HEK293 (cell line): ENCODE data around the gene HMGN4.
A peak's percentile ranks its signal among the peaks of the same experiment; 100 is the strongest.

ENCODE experiments used
- GLIS1 ChIP-seq: fragments of 450-650 bp; formaldehyde crosslinking; IDR thresholded peaks from 2 replicates; pipeline ENCODE4 v1.5.1; 2016; ENCODE audit warnings: missing biosample characterization, missing genetic modification characterization
- KLF7 ChIP-seq: fragments of 450-650 bp; formaldehyde crosslinking; IDR thresholded peaks from 2 replicates; pipeline ENCODE4 v1.5.1; 2016; ENCODE audit warnings: missing biosample characterization, missing genetic modification characterization, borderline replicate concordance
- MYNN ChIP-seq: fragments of 450-650 bp; formaldehyde crosslinking; IDR thresholded peaks from 2 replicates; pipeline ENCODE4 v1.5.1; 2016; ENCODE audit warnings: missing biosample characterization, missing genetic modification characterization, borderline replicate concordance
- SP7 ChIP-seq: fragments of 450-650 bp; formaldehyde crosslinking; IDR thresholded peaks from 2 replicates; pipeline ENCODE4 v1.5.1; 2016; ENCODE audit warnings: missing biosample characterization, missing genetic modification characterization
- TCF7L2 ChIP-seq: IDR thresholded peaks from 2 replicates; pipeline ENCODE4 v1.6.1; 2011; ENCODE audit warnings: low read depth, mild to moderate bottlenecking, inconsistent platforms, low read length, moderate library complexity, borderline replicate concordance
- TRIM28 ChIP-seq: IDR thresholded peaks from 2 replicates; pipeline ENCODE4 v1.6.1; 2011; ENCODE audit warnings: low read length, control low read depth, borderline replicate concordance
- ZEB2 ChIP-seq: fragments of 450-650 bp; formaldehyde crosslinking; IDR thresholded peaks from 2 replicates; pipeline ENCODE4 v1.5.1; 2016; ENCODE audit warnings: missing biosample characterization, missing genetic modification characterization
- ZFHX2 ChIP-seq: fragments of 450-650 bp; formaldehyde crosslinking; conservative IDR thresholded peaks from 2 replicates; pipeline ENCODE4 v1.5.1; 2016; ENCODE audit warnings: missing biosample characterization, missing genetic modification characterization
- ZIC2 ChIP-seq: fragments of 450-650 bp; formaldehyde crosslinking; IDR thresholded peaks from 2 replicates; pipeline ENCODE4 v1.5.1; 2016; ENCODE audit warnings: missing biosample characterization, missing genetic modification characterization
- ZNF112 ChIP-seq: fragments of 450-650 bp; formaldehyde crosslinking; IDR thresholded peaks from 2 replicates; pipeline ENCODE4 v1.5.0; 2017; ENCODE audit warnings: missing biosample characterization, missing genetic modification characterization
- ZNF140 ChIP-seq: fragments of 450-650 bp; formaldehyde crosslinking; IDR thresholded peaks from 2 replicates; pipeline ENCODE4 v1.5.1; 2016; ENCODE audit warnings: missing biosample characterization, missing genetic modification characterization
- ZNF175 ChIP-seq: fragments of 450-650 bp; formaldehyde crosslinking; IDR thresholded peaks from 2 replicates; pipeline ENCODE4 v1.5.1; 2016; ENCODE audit warnings: missing biosample characterization, missing genetic modification characterization
- ZNF214 ChIP-seq: fragments of 450-650 bp; formaldehyde crosslinking; IDR thresholded peaks from 2 replicates; pipeline ENCODE4 v1.5.1; 2017; ENCODE audit warnings: missing biosample characterization, mild to moderate bottlenecking, missing genetic modification characterization, borderline replicate concordance
- ZNF302 ChIP-seq: fragments of 450-650 bp; formaldehyde crosslinking; IDR thresholded peaks from 2 replicates; pipeline ENCODE4 v1.5.1; 2016; ENCODE audit warnings: missing biosample characterization, missing genetic modification characterization, low read depth
- ZNF311 ChIP-seq: fragments of 450-650 bp; formaldehyde crosslinking; IDR thresholded peaks from 2 replicates; pipeline ENCODE4 v1.5.1; 2017; ENCODE audit warnings: missing biosample characterization, missing genetic modification characterization, borderline replicate concordance
- ZNF324 ChIP-seq: fragments of 450-650 bp; formaldehyde crosslinking; IDR thresholded peaks from 2 replicates; pipeline ENCODE4 v1.5.1; 2016; ENCODE audit warnings: missing biosample characterization, missing genetic modification characterization
- ZNF366 ChIP-seq: fragments of 450-650 bp; formaldehyde crosslinking; conservative IDR thresholded peaks from 2 replicates; pipeline ENCODE4 v1.5.1; 2016; ENCODE audit warnings: missing biosample characterization, missing genetic modification characterization
- ZNF37A ChIP-seq: fragments of 450-650 bp; IDR thresholded peaks from 2 replicates; pipeline ENCODE4 v1.5.1; 2018; ENCODE audit warnings: missing biosample characterization, missing genetic modification characterization
- ZNF48 ChIP-seq: fragments of 450-650 bp; formaldehyde crosslinking; IDR thresholded peaks from 2 replicates; pipeline ENCODE4 v1.5.1; 2016; ENCODE audit warnings: missing biosample characterization, missing genetic modification characterization
- ZNF621 ChIP-seq: fragments of 450-650 bp; formaldehyde crosslinking; IDR thresholded peaks from 2 replicates; pipeline ENCODE4 v1.5.1; 2017; ENCODE audit warnings: missing biosample characterization, missing genetic modification characterization
- ZNF623 ChIP-seq: fragments of 450-650 bp; formaldehyde crosslinking; IDR thresholded peaks from 2 replicates; pipeline ENCODE4 v1.5.1; 2016; ENCODE audit warnings: missing biosample characterization, missing genetic modification characterization
- ZNF629 ChIP-seq: fragments of 450-650 bp; formaldehyde crosslinking; IDR thresholded peaks from 2 replicates; pipeline ENCODE4 v1.5.1; 2017; ENCODE audit warnings: missing biosample characterization, missing genetic modification characterization
- ZNF747 ChIP-seq: fragments of 450-650 bp; formaldehyde crosslinking; IDR thresholded peaks from 2 replicates; pipeline ENCODE4 v1.5.1; 2016; ENCODE audit warnings: missing biosample characterization, missing genetic modification characterization
- ZNF792 ChIP-seq: fragments of 450-650 bp; formaldehyde crosslinking; IDR thresholded peaks from 2 replicates; pipeline ENCODE4 v1.5.1; 2016; ENCODE audit warnings: missing biosample characterization, missing genetic modification characterization
- TF ChIP-seq, protein P1 (sequence below): fragments of 450-650 bp; formaldehyde crosslinking; IDR thresholded peaks from 2 replicates; pipeline ENCODE4 v1.5.0; 2017; ENCODE audit warnings: missing biosample characterization, missing genetic modification characterization, borderline replicate concordance
- TF ChIP-seq, protein P2 (sequence below): fragments of 450-650 bp; formaldehyde crosslinking; IDR thresholded peaks from 2 replicates; pipeline ENCODE4 v1.5.1; 2017; ENCODE audit warnings: missing biosample characterization, missing genetic modification characterization
- TF ChIP-seq, protein P3 (sequence below): fragments of 450-650 bp; formaldehyde crosslinking; conservative IDR thresholded peaks from 2 replicates; pipeline ENCODE4 v1.5.1; 2016; ENCODE audit warnings: low read depth, missing biosample characterization, missing genetic modification characterization
- TF ChIP-seq, protein P4 (sequence below): fragments of 450-650 bp; formaldehyde crosslinking; IDR thresholded peaks from 2 replicates; pipeline ENCODE4 v1.5.1; 2016; ENCODE audit warnings: missing biosample characterization, missing genetic modification characterization
- TF ChIP-seq, protein P5 (sequence below): fragments of 450-650 bp; formaldehyde crosslinking; IDR thresholded peaks from 2 replicates; pipeline ENCODE4 v1.5.1; 2017; ENCODE audit warnings: missing biosample characterization, missing genetic modification characterization

The HMGN4 gene

DNA sequence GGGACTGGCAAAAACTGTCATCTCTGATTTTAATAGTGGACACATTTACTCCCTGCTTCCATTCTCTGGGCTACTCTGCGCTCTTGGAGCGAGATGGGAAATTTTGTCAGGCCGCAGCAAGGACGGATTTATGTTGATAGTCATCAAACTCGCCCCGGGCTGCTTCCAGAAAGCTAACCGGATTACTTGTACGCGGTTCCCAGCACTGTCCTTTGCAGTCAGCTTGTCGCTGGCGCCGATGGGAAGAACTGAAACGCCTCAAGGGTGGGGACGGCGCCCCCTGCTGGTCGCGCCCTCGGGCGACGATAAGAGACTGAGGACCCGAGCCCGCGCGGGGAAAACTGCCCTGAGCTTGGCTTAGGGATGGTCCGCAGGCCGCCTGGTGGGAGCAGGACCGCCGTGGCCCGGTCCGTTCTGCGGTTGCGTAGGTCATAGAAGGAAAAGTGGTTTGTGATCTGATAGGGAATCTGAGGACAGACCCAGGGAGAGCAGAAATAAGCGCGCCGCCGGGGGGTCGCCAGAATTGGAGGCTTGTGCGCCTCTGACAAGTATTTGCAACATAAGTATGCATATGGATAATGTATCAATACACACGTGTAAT lies 57.6 kb downstream of the HMGN4 start (continued):
- peak; percentile 68; the same call in 1 of the 2 replicates for TF ChIP-seq ZNF629
- no peak for TF ChIP-seq ZNF214 (tag by site-specific recombination)
- TF ChIP-seq, protein P1, sequence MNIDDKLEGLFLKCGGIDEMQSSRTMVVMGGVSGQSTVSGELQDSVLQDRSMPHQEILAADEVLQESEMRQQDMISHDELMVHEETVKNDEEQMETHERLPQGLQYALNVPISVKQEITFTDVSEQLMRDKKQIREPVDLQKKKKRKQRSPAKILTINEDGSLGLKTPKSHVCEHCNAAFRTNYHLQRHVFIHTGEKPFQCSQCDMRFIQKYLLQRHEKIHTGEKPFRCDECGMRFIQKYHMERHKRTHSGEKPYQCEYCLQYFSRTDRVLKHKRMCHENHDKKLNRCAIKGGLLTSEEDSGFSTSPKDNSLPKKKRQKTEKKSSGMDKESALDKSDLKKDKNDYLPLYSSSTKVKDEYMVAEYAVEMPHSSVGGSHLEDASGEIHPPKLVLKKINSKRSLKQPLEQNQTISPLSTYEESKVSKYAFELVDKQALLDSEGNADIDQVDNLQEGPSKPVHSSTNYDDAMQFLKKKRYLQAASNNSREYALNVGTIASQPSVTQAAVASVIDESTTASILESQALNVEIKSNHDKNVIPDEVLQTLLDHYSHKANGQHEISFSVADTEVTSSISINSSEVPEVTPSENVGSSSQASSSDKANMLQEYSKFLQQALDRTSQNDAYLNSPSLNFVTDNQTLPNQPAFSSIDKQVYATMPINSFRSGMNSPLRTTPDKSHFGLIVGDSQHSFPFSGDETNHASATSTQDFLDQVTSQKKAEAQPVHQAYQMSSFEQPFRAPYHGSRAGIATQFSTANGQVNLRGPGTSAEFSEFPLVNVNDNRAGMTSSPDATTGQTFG (tag by site-specific recombination): no peak
- TF ChIP-seq SP7: peak; percentile 59
- TF ChIP-seq KLF7 (tag by site-specific recombination): no peak
- TF ChIP-seq ZNF302 (tag by site-specific recombination): no peak
- no peak for TF ChIP-seq ZNF311 (tag by site-specific recombination)
- no peak for TF ChIP-seq ZNF175
- no peak for TF ChIP-seq ZNF112
- TF ChIP-seq ZFHX2 (tag by site-specific recombination): no peak
- TF ChIP-seq ZNF48 (tag by site-specific recombination): no peak
- peak; percentile 30 for TF ChIP-seq ZNF324 (tag by site-specific recombination)
- TF ChIP-seq, protein P2, sequence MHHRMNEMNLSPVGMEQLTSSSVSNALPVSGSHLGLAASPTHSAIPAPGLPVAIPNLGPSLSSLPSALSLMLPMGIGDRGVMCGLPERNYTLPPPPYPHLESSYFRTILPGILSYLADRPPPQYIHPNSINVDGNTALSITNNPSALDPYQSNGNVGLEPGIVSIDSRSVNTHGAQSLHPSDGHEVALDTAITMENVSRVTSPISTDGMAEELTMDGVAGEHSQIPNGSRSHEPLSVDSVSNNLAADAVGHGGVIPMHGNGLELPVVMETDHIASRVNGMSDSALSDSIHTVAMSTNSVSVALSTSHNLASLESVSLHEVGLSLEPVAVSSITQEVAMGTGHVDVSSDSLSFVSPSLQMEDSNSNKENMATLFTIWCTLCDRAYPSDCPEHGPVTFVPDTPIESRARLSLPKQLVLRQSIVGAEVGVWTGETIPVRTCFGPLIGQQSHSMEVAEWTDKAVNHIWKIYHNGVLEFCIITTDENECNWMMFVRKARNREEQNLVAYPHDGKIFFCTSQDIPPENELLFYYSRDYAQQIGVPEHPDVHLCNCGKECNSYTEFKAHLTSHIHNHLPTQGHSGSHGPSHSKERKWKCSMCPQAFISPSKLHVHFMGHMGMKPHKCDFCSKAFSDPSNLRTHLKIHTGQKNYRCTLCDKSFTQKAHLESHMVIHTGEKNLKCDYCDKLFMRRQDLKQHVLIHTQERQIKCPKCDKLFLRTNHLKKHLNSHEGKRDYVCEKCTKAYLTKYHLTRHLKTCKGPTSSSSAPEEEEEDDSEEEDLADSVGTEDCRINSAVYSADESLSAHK (tag by site-specific recombination): 0 out of 2 replicates have a peak, but pooled peaks have one; percentile 52
- 0 out of 2 replicates have a peak, but pooled peaks have one; percentile 38 for TF ChIP-seq ZIC2 (tag by site-specific recombination)
- TF ChIP-seq, protein P3, sequence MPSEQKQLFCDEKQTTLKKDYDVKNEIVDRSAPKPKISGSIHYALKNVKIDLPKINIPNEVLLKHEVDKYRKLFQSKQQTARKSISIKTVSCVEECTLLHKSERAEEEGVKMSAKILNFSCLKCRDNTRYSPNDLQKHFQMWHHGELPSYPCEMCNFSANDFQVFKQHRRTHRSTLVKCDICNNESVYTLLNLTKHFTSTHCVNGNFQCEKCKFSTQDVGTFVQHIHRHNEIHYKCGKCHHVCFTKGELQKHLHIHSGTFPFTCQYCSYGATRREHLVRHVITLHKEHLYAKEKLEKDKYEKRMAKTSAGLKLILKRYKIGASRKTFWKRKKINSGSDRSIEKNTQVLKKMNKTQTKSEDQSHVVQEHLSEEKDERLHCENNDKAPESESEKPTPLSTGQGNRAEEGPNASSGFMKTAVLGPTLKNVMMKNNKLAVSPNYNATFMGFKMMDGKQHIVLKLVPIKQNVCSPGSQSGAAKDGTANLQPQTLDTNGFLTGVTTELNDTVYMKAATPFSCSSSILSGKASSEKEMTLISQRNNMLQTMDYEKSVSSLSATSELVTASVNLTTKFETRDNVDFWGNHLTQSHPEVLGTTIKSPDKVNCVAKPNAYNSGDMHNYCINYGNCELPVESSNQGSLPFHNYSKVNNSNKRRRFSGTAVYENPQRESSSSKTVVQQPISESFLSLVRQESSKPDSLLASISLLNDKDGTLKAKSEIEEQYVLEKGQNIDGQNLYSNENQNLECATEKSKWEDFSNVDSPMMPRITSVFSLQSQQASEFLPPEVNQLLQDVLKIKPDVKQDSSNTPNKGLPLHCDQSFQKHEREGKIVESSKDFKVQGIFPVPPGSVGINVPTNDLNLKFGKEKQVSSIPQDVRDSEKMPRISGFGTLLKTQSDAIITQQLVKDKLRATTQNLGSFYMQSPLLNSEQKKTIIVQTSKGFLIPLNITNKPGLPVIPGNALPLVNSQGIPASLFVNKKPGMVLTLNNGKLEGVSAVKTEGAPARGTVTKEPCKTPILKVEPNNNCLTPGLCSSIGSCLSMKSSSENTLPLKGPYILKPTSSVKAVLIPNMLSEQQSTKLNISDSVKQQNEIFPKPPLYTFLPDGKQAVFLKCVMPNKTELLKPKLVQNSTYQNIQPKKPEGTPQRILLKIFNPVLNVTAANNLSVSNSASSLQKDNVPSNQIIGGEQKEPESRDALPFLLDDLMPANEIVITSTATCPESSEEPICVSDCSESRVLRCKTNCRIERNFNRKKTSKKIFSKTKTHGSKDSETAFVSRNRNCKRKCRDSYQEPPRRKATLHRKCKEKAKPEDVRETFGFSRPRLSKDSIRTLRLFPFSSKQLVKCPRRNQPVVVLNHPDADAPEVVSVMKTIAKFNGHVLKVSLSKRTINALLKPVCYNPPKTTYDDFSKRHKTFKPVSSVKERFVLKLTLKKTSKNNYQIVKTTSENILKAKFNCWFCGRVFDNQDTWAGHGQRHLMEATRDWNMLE (tag by site-specific recombination): 0 out of 2 replicates have a peak, but pooled peaks have one; percentile 4
- TF ChIP-seq MYNN (tag by site-specific recombination): no peak
- peak; percentile 55 for TF ChIP-seq GLIS1 (tag by site-specific recombination)
- no peak for TF ChIP-seq ZNF792 (tag by site-specific recombination)
- no peak for TF ChIP-seq ZNF140 (tag by site-specific recombination)
- no peak; the same call in 1 of the 2 replicates for TF ChIP-seq ZNF623 (tag by site-specific recombination)
- no peak; the same call in 1 of the 2 replicates for TF ChIP-seq ZNF366
- TF ChIP-seq, protein P4, sequence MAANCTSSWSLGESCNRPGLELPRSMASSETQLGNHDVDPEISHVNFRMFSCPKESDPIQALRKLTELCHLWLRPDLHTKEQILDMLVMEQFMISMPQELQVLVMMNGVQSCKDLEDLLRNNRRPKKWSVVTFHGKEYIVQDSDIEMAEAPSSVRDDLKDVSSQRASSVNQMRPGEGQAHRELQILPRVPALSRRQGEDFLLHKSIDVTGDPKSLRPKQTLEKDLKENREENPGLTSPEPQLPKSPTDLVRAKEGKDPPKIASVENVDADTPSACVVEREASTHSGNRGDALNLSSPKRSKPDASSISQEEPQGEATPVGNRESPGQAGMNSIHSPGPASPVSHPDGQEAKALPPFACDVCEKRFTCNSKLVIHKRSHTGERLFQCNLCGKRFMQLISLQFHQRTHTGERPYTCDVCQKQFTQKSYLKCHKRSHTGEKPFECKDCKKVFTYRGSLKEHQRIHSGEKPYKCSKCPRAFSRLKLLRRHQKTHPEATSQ: no peak
- no peak for TF ChIP-seq ZNF37A (tag by site-specific recombination)
- no peak for TF ChIP-seq ZNF621 (tag by site-specific recombination)
- no peak for TF ChIP-seq TCF7L2
- peak; percentile 72 for TF ChIP-seq ZEB2 (tag by site-specific recombination)
- no peak for TF ChIP-seq ZNF747 (tag by site-specific recombination)
- TF ChIP-seq, protein P5, sequence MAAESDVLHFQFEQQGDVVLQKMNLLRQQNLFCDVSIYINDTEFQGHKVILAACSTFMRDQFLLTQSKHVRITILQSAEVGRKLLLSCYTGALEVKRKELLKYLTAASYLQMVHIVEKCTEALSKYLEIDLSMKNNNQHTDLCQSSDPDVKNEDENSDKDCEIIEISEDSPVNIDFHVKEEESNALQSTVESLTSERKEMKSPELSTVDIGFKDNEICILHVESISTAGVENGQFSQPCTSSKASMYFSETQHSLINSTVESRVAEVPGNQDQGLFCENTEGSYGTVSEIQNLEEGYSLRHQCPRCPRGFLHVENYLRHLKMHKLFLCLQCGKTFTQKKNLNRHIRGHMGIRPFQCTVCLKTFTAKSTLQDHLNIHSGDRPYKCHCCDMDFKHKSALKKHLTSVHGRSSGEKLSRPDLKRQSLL (tag by site-specific recombination): no peak
- TF ChIP-seq TRIM28: peak; percentile 45; the same call in 1 of the 2 replicates
